Stomach (tissue), 9 donors: ENCODE data around the gene RABL6. TPM values are rescaled to one million over a fixed set of nuclear protein-coding genes. Genes with fewer than 3 reads are reported as not detected.

ENCODE experiments used
- DNase-seq, 2 donors: peaks; one replicate each; pipeline versions ENCODE4 v3.0.0 to v3.0.0-alpha.2; 2013 to 2019
- H3K27ac ChIP-seq, 5 donors: fragments of 200-600 bp in 4 of 5; sonication (generic) in 4 of 5; one replicate each; pipeline ENCODE4 v1.5.1; 2013 to 2019; ENCODE audit warnings: mild to moderate bottlenecking in 1 of 5, moderate library complexity in 1 of 5
- H3K27me3 ChIP-seq, 3 donors: fragments of 200-600 bp; sonication (generic); one replicate each; pipeline ENCODE4 v1.5.1; 2017 to 2019; ENCODE audit warnings: mixed run types in 1 of 3
- H3K36me3 ChIP-seq, 4 donors: fragments of 200-600 bp; sonication (generic); 1 replicate in 3 of 4; 2 replicates in 1 of 4; pipeline ENCODE4 v1.5.1; 2016 to 2019
- H3K4me1 ChIP-seq, 4 donors: fragments of 200-600 bp; sonication (generic); one replicate each; pipeline ENCODE4 v1.5.1; 2016 to 2019
- H3K4me3 ChIP-seq, 4 donors: fragments of 200-600 bp; sonication (generic) in 3 of 4; one replicate each; pipeline ENCODE4 v1.5.1; 2016 to 2019; ENCODE audit warnings: mild to moderate bottlenecking in 1 of 4
- H3K9me3 ChIP-seq, 4 donors: fragments of 200-600 bp; sonication (generic); one replicate each; pipeline ENCODE4 v1.5.1; 2016 to 2019
- CTCF ChIP-seq, 7 experiments: fragments of 450-650 bp in 4 of 7; fragments of 200-600 bp in 3 of 7; sonication (generic) in 3 of 7; IDR thresholded peaks; one replicate each; pipeline ENCODE4 v1.5.1; 2016 to 2019; ENCODE audit warnings: antibody characterized with exemption in 7 of 7, control low read depth in 2 of 7, mild to moderate bottlenecking in 1 of 7
- EP300 ChIP-seq: sonication (generic); formaldehyde crosslinking; IDR thresholded peaks from one replicate; pipeline ENCODE4 v1.6.1; 2017; ENCODE audit warnings: antibody characterized with exemption
- POLR2A ChIP-seq, 4 donors: fragments of 450-650 bp; IDR thresholded peaks; one replicate each; pipeline ENCODE4 v1.6.1; 2016; ENCODE audit warnings: antibody characterized with exemption in 4 of 4, control low read depth in 2 of 4, mild to moderate bottlenecking in 1 of 4, moderate library complexity in 1 of 4
- POLR2AphosphoS5 ChIP-seq, 3 donors: sonication (generic); formaldehyde crosslinking; IDR thresholded peaks; one replicate each; pipeline ENCODE4 v1.6.1; 2016; ENCODE audit warnings: antibody characterized with exemption in 3 of 3
- WGBS, 5 donors: extraction: QIAGEN DNeasy Blood & Tissue Kit in 3 of 5; methylation state at CpG; one replicate each; pipeline versions ENCODE4 v1.1.5 to v1.1.7; 2013 to 2018; 5-methylcytosine and 5-hydroxymethylcytosine counted together
- intact Hi-C: fragments of 100-400 bp; cut with DNase I; formaldehyde crosslinking; loops from one replicate; pipeline ENCODE4 v1.15.1; 2023; ENCODE audit warnings: low total_unique reads
- polyA plus RNA-seq, 3 donors: library from polyadenylated mRNA; stranded (reverse); fragments of 200-250 nt; gene quantifications; one replicate each; pipeline ENCODE4 v1.2.3, GENCODE V29; 2013
- total RNA-seq, 5 donors: library from RNA; depleted of rRNA; stranded (reverse); fragments of >200 nt; gene quantifications; one replicate each; pipeline versions ENCODE4 v1.1.0 to v1.2.3, GENCODE V29; 2014 to 2016
- donor health status: healthy with polysubstance abuse.
- donor health status: Bipolar disorder and iron deficiency.
- donor health status: healthy.

The RABL6 gene
- total and polyA plus RNA-seq, 8 donors, result 47.4 to 615 (median 62.9) TPM

GRCh38 chr9:136851941-136852663 is 44.4 kb downstream of the RABL6 start, which contains the start of gene MAMDC4:
TSS of gene MAMDC4 (plus strand) at chr9:136852346. CDS start at chr9:136852417, 71 bp downstream.
- TF ChIP-seq POLR2A (IDR thresholded peaks at IDR 0.05) (no peak), POLR2AphosphoS5 (IDR thresholded peaks at IDR 0.05) (no peak), EP300 (no peak), CTCF (IDR thresholded peaks at IDR 0.05) (no peak)
- H3K4me3 ChIP-seq, result no peak within 1 kb of the TSS
- 39 to 68% (median 57%) methylated on average over 4 to 23 of the region's 23 CpGs for WGBS, 5 donors
- peak; percentile 40 to 57 for DNase-seq
- H3K9me3 ChIP-seq, result no peaks in the 10 kb centered on the region
- peaks cover 23 to 77% (median 68%) of the 10 kb centered on the region in 4 donors for H3K4me1 ChIP-seq
- peaks cover 8 to 12% (median 10%) of the 10 kb centered on the region in 4 donors for H3K36me3 ChIP-seq
- H3K27ac ChIP-seq, result no peak within 1 kb of the TSS
- peaks cover 0 to 15% (median 4%) of the 10 kb centered on the region in 3 donors for H3K27me3 ChIP-seq
- intact Hi-C loops, result loop anchor here (10.0 kb wide), 1 partner anchor 93 kb away; the partner anchor contains the start of genes C8G and FBXW5

- WGBS, 5 donors, result 64 to 85% (median 84%) methylated on average over 8 to 29 of the region's 29 CpGs
- H3K27me3 ChIP-seq, result peaks cover 0 to 7% (median 0%) of the 10 kb centered on the region in 3 donors
- TF ChIP-seq POLR2AphosphoS5 (IDR thresholded peaks at IDR 0.05), result no peak
- no peak for TF ChIP-seq POLR2A (IDR thresholded peaks at IDR 0.05)
- TF ChIP-seq CTCF (IDR thresholded peaks at IDR 0.05), result no peak
- no peak for TF ChIP-seq EP300
- H3K9me3 ChIP-seq, result no peaks in the 10 kb centered on the region
- no peak overlapping the region for H3K4me3 ChIP-seq
- peak in 1 of 2 donors; percentile 16 for DNase-seq
- intact Hi-C loops, result loop anchor here (10.0 kb wide), 1 partner anchor 92 kb away; the partner anchor contains the start of genes C8G and FBXW5
- H3K4me1 ChIP-seq, result peaks cover 23 to 77% (median 68%) of the 10 kb centered on the region in 4 donors
- H3K27ac ChIP-seq, result no peak overlapping the region
- peaks cover 8 to 12% (median 10%) of the 10 kb centered on the region in 4 donors for H3K36me3 ChIP-seq
Observed at GRCh38 chr9:136852664-136853595, 45.2 kb downstream of the RABL6 start.

GRCh38 chr9:136853596-136854112 is 45.9 kb downstream of the RABL6 start:
- Histone ChIP-seq H3K27ac (no peak overlapping the region), H3K27me3 (no peaks in the 10 kb centered on the region), H3K9me3 (no peaks in the 10 kb centered on the region), H3K4me1 (peaks cover 27 to 77% (median 68%) of the 10 kb centered on the region in 4 donors), H3K36me3 (peaks cover 8 to 12% (median 10%) of the 10 kb centered on the region in 4 donors), H3K4me3 (no peak overlapping the region)
- peak in 1 of 2 donors; percentile 16 for DNase-seq
- no peak for TF ChIP-seq POLR2AphosphoS5 (IDR thresholded peaks at IDR 0.05)
- no peak for TF ChIP-seq CTCF (IDR thresholded peaks at IDR 0.05)
- no peak for TF ChIP-seq POLR2A (IDR thresholded peaks at IDR 0.05)
- no peak for TF ChIP-seq EP300
- WGBS, 5 donors, result 82 to 90% (median 86%) methylated on average over 8 to 18 of the region's 18 CpGs
- intact Hi-C loops, result loop anchor here (10.0 kb wide), 1 partner anchor 91 kb away; the partner anchor contains the start of genes C8G and FBXW5
